Hematopoietic multipotent progenitor cell treated with erythropoietin and hydrocortisone succinate and interleukin-3 and kit ligand, for 4 days (in vitro differentiated cells): Measurements from ENCODE around the gene GLCE.
A peak's percentile ranks its signal among the peaks of the same experiment; 100 is the strongest.
"Not testable (repeated sequence)": the region's sequence is repeated elsewhere in the genome, so short reads cannot be mapped to it uniquely, and the experiment has no call there.

Source experiments
- DNase-seq: peaks from one replicate; pipeline ENCODE4 v3.0.0-alpha.2; 2015

Gene GLCE

DNA sequence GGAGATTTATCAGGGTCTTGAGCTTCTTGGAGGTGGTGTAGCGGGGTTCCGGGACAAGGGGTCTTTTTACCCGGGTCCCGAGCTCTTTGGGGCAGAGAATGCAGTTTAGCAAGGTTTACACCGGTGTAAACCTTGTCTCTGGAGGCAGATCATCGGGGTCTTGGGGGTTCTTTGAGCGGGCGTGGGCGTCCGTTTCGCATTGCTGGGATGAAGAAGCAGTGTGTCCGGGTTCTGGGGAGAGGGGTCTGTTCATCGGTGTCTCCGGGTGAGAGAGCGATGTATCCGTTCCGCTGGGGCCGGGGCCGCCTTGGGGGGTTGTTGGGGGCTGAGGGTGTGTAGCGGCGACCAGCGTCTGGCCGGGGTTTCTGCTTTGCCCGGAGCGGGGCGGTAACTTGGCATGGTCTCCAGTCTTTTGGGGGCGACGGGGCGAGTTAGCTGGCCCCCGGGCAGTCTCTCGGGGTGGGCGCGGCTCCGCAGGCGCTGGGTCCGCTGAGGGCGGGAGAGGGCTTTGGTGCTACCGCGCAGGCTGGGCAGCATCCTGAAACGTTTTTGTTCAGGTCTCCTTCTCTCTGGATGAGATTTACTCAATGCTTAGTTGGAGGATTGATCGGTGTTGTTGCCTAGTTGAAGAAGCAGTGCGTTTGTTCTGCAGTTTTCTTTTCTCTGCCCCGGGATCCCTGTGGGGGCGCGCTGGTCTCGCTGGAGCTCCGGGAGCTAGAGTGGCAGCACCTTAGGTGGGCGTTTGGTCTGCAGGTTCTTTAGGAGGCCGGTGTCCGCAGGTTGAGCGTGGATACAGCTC is 843 bp downstream of the GLCE start:
- DNase-seq, result peak; percentile 59

DNA sequence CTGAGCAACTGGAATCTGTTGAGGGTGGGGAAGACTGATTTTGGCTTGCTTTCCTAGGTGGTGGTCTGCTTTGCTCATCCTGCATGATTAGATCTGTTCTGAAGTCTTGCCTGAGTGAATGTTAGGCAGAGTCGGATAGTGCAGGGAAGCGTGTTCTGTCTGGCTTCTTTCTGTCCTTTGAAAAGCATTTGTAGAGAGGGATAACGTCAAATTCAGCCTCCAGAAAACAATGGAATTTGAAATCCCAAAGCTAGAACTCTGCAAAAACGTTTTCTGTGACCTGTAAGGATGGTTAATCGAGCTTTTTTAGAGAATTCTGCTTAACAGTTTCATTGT is 1.4 kb downstream of the GLCE start:
- DNase-seq, result no peak

DNA sequence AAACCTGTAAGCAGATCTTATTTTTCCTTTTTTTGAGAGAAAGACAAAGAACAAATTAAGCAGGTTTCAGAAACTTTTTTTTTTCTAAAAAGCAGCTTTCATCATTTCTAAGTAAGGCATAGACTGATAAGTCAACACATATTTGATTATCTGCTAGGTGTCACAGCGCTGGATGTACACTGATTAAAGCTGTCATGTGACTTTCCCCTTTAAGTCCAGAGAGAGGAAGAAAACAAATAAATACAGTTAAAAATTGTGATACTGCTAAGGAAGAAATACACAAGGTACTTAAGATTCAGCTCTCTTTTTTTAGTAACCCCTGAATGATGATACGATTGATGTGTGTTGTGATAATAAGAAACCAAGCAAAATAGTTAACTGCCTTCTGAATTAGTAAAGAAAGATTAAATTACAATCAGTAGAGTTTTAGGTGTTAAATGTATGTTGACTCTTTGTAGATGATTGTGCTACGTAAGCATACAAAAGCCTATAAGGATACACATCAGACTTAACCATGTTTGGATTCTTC is 2.8 kb downstream of the GLCE start:
- peak; percentile 29 for DNase-seq

DNA sequence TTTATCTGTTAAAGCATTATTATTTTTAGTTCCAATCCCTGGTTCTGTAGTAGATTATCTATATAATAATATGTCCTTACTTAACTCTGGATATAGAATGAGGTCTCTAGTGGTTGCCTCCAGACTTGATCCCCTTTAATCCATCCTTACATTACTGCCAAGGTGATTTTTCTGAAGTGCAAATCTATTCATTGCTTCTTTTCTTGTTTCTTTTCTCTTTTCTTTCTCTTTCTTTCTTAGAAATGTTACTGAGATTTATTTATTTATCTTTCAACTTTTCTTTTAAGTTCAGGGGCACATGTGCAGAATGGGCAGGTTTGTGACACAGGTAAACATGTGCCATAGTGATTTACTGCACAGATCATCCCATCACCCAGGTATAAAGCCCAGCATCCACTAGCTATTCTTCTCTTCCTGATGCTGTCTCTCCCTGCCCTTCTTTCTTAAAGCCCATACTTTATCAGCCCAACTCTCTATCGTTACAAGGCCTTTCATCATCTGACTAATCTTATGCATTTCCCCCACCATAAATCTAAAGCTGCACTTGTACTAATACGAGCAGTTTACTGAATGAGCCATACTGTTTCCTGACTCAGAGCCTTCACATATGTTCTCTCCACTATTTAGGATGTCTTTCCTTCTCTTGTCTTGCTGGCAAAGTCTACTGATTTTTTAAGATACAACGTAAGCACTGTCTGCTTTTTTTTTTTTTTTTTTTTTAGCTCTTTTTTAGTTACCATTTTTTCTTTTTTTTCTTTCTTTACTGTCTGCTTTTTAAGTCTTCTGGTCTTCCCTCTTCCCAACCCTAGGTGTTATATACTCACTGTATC is 4.6 kb downstream of the GLCE start:
- no peak for DNase-seq

DNA sequence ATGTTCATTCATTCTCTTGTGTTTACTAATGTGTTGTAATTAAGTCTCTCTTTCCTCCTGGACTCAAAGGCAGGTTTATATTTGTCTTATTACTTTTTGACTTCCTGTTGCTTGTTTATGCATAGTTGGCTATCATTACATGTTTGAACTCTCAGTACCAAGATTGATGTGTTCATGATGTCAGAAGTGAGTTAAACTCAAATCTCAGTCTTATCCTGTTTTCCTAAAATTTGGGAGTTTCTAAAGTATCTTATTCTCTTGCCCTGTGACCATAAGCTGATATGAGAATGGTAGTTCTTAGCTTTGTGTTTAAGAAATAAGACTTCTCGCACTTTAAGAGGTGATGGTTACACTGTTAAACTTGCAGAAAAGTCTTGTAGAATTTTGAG is 5.2 kb downstream of the GLCE start:
- no peak for DNase-seq

DNA sequence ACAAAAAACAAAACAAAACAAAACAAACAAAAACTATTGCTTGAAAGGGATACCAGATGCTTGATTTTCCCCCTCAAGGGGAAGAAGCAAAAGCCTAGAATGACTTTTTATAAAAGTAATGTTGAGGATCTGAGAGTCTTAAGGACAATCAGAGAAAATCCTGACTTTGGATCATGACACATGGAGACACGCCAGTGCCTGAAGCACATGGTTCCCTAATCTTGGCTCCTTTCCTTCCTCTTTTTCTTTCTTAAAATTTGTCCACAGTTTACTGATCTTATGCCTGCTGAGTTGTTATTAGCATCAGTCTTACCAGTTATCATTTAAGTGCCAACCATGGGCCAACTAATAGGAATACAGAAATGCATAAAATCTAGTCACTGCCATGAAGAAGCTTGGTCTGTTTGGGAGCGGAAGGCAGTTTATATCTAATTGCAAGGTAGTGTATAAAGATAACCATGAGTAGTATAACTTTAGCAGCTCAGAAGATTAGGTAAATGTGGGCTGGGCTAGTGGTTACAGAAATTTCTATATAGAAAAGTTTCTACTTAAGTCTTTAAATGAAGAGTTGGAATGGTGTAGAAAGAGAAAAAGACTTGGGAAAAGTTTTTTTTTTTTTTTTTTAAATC is 6.9 kb downstream of the GLCE start:
- DNase-seq, result peak; percentile 49

DNA sequence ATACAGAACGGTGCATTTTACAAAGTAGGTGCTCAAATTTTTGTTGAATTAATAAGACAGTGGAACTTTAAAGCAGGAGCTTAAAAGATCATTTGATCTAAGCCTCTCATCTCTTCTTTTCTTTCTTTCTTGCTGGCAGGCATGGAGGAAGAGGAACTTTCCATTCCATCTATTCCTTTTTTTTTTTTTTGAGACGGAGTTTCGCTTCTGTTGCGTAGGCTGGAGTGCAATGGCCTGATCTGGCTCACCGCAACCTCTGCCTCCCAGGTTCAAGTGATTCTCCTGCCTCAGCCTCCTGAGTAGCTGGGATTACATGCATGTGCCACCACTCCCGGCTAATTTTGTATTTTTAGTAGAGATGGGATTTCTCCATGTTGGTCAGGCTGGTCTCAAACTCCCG is 7.9 kb downstream of the GLCE start:
- DNase-seq, result not testable (repeated sequence)

DNA sequence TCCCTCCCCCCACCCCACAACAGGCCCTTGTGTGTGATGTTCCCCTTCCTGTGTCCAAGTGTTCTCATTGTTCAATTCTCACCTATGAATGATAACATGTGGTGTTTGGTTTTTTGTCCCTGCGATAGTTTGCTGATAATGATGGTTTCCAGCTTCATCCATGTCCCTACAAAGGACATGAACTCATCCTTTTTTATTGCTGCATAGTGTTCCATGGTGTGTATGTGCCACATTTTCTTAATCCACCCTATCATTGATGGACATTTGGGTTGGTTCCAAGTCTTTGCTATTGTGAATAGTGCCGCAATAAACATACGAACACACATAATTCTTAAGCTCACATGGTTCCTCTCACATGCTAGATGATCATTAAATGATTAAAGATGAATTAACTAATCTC is 9.1 kb downstream of the GLCE start:
- DNase-seq, result not testable (repeated sequence)

DNA sequence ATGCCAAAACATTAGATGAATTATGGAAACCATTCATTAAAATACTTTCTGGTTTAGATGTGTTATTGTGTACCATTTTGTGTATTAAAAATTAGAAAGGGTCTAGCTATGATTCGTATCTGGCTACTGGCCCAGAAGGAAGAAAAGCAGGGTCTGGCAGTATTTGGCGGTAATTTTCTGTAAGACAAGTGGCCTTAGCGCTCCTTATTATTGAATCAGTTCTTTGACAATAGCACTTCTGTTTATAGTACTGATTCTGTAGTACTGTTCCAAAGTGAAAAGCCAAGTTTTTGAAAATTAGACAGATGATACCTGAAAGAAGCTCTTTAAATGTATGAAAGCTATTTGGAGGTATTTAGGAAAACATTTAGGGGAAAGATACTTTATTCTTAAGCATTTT is 10.2 kb downstream of the GLCE start:
- no peak for DNase-seq

DNA sequence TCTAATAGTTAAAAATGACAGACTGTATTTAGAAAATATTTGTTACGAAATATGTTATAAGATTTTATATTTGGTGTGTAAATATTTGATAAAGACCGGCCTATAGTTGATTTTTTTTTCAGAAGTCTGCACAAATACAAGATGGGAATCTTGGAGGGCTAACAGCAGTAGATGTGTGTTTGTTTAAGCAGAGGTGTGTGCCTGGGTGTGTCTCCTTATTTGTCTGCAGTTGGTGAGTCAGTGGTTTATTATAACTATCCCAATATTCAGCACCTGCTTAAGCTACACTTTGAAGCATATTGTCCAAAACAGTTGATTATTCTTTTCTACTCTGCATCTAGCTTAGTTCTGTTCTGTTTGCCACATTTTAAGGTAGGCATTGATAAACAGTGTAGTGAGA is 12.4 kb downstream of the GLCE start:
- DNase-seq, result no peak

DNA sequence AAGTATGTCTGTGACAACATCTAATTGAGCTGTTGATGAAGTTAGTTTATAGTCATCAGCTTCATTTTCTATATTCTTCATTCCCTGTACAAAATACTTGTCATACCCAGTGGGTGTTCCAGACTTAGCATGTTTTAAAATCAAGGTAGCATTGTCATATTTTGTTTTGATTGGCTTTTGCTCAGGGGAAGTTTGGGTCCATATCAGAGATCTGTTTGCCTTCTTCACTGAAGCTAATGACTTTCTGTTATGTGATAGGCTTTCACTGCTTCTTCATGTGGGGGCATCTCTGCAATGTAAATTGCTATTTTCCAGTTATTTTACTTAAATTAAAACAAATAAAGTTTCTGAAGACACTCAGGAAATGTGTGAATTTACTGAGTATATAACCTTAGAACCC is 15.1 kb downstream of the GLCE start:
- no peak for DNase-seq

DNA sequence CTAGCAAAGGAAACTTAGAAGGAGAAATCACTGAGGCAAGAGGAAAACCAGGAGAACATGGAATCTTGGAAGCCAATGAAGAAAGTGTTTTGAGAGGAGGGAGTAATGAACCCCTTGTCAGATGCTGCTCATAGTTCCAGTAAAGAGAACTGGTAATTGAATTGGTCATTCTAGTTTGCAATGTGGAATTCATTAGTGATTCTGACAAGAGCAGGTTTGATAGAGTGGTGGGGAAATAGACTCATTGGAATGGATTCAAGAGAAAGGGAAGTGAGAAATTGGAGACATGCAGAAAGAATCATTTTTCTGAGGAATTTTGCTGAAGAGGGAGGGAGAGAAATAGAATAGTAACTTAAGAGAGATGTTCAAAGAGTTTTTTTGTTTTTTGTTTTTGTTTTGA is 21.0 kb downstream of the GLCE start:
- DNase-seq, result no peak

DNA sequence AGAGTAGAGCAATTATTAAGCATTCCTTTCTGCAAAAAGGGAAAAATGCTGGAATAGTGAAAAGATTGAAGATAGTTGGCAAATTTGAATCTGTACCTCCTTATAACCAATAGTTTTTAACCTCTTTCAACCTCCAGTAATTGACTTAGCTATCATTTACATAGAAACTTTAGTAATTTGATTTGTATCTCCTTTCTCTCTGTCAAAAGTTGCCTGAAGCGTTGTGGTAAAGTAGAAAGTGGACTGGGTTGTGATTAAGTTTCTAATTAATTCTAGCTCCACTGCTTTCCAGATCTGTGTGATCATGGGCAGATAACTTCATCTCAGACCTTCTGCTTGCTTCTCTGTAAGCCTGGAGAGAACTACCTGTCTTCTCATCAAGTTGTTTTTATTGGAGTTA is 24.8 kb downstream of the GLCE start:
- no peak for DNase-seq

DNA sequence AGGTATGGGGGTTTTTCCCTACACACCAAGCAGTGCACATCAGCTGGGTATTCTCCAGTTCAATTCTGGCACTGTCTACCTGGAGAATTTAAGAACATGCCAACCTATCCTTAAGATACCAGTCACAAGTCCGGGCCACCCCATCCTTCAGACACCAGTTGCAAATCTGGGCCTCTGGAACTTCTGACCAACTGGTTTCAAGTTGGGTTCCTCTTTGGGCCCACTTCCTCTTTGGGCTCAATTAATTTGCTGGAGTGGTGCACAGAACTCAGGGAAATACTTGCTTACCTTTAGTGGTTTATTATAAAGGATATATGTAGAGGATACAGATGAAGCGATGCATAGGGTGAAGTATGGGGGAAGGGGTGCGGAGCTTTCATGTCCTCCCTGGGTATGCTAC is 25.3 kb downstream of the GLCE start:
- no peak for DNase-seq

DNA sequence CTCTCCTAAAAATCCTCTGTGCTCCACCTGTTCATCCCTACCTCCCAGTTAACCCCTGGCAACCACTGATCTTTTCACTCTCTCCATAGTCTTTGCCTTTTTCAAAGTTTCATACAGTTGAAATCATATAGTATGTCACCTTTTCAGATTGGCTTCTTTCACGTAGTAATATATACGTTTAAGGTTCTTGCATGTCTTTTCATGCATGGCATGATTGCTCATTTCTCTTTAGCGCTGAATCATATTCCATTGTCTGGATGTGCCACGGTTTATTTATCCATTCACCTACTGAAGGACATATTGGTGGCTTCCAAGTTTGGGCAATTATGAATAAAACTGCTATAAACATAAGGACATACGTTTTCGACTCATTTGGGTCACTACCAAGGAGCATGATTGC is 28.7 kb downstream of the GLCE start:
- DNase-seq, result no peak

DNA sequence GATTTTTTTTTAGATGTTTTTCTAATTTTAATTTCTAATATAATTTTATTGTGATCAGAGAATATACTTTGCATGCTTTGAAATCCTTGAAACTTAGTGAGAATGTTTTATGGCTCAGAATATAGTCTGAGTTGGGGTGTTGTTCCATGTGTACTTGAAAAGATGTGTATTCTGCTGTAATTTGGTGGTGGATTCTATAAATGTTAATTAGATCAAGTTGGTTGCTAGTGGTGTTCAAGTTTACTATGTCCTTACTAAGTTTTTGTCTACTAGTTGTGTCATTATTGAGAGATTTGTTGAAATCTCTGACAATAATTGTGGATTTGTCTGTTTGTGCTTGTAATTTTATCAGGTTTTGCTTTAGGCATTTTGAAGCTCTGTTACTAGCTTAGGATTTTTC is 29.7 kb downstream of the GLCE start:
- no peak for DNase-seq

DNA sequence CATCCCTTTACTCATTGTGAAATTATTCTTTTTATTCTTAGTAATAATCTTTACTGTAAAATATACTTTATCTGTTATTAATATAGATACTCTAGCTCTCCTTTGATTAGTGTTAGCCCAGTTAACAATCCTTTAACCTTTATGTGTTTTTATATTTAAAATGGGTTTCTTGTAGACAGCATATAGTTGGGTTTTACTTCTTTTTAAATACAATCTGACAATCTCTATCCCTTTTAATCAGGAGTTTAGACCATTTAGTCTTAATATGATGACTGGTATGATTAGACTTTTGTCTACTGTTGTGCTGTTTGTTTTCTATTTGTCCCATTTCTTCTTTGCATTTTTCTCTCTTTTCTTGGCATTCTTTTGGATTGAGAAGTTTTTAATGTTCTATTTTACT is 30.1 kb downstream of the GLCE start:
- DNase-seq, result no peak

DNA sequence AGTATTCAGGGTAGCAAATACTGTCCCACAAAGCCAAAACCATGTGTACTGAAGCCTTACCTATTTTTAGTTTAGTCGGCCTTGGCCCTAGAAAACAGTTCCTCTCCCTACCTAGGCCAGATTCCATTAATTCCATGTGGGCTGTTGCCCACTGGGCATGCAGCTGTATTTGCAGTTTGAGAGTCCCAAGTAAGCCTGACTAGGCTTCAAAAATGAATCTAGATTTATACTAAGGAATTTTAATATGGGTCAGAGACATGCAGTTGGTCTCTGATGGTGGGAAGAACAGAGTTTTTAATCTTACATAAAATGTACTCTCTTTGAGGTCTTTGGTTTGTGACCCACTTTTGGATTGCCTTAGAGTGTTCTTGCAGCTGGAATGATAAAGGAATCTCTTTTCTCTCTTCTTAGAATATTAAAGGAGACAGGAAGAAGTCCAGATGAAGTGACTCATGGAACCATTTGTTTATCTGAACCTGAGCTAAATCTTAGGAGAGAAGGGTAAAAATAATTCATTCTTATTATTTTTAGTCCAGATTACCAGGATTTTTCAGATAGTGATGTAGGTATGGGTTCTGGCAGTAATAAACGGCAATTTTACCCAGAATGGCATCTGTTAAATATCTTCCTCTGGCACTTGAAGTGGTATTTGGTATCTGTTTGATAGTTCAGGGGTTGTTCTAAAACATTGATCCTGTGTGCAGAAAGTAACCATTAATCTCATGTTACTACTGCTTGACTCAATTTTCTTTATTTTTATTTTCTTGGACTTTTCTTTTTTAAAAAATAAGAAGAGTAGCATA is 33.8 kb downstream of the GLCE start:
- no peak for DNase-seq

DNA sequence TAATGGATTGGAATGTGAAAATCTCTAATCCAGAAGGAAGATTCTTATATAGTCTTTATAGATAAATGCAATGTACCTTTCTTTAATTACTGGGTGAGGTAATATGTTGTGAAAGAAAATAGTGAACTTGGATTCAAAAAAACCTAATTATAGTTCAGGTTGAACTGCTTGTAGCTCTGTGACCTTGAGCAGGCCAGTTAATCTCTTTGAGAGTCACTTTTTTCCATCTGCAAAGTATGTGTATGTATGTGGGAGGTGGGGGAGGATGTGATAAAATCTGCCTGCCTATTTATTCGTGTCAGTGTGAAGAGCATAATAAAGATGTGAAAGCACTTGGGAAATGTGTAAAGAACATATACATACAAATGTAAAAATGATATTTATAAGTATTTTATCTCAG is 34.4 kb downstream of the GLCE start:
- DNase-seq, result peak; percentile 16

DNA sequence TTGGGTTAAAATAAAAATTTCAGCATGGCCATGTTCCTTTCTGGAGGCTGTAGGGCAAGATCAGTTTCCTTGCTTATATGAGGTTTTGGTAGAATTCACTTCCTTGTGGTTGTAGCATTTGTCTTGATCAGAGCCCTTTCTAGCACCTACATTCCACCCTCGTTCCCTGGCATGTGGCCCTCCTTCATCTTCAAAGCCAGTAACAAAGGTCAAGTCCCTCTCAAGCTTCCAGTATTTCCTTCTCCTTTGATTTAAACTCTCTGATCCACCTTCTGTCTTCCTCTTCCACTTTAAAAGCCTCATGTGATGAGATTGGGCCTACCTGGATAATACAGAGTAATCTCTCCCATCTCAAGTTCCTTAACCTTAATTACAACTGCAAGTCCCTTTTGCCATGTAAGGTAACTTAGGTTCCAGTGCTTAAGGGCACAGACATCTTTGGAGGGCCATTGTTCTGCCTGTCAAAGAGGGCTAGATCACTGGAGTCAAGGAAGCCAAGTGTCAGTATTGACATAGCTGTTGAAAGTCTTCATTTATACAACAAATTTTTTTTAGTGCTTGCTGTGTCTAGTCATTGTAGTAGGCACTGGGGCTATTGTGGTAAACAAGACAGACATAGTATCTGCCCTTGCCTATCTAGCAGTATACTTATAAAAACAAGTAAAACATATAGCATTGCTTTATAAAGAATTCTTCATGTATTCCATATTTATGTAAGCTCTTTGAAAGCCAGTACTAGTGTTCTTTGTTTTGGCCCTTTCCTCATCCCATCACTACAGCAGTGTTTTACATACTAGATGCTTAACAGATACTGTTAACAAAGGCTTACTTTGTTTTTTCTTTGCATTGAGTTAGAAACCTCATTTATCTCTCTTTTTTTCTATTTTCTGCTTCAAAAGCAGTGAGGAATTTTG is 40.7 kb downstream of the GLCE start:
- no peak for DNase-seq

DNA sequence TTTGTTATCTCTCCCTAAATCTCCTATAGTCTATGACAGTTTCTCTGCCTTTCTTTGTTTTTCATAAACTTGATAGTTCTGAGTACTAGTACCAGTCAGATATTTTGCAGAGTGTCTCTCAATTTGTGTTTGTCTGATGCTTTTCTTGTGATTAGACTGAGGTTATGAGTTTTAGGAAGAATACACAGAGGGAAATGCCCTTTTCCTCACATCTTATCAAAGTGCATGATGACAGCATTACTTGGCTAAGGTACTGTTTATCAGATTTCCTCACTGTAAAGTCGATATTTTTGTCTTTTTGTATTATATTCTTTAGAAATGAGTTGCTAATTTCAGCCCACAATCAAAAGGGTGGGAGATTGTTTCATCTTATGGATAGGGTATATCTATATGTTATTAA is 45.6 kb downstream of the GLCE start:
- DNase-seq, result no peak

DNA sequence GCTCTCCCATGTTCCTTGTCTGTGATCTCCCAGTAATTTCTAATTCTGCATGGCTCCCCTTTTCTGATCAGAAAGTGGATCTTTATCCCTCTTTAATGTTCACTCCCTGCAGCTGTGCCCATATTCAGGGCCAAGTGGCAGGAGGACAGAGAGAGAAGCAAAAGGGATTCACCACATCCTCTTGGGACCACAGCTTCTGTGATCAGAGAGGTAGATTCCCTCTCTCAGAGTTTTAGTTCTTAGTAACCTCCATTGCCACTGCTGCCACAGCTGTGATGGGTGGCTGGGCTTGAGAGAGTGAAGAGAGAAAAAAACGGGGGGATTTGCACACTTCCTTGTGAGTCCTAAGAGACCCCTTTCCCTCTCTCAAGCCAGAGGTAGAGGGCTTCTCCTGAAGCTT is 49.2 kb downstream of the GLCE start:
- no peak for DNase-seq
